Measurements from ENCODE around the gene PKHD1. TPM values are rescaled to one million over a fixed set of nuclear protein-coding genes. Genes with fewer than 3 reads are reported as not detected.

Gene PKHD1
- total and polyA plus RNA-seq, 2 donors (not counting 1 experiment from before 2014, with no cell fraction given), result not detected

DNA sequence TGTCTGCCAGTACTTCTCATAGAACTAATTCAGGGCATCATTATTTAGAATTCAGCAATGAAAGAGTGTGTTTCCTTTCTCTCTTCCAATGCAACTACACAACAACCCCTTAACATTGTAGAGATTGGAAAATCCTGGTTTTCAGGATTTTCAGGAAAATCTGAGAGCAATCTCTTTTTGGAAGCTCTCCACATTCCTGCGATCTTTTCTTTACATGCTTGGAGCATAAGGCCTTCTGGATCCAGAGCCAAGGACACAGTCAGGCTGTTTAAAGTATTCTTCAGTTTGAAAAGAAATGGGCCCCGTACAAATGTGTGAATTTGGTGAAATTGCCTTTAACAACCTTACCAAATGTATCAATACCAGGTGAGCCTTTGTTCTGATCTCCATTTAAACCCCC lies 469.7 kb downstream of the PKHD1 start:
- Histone ChIP-seq H3K9ac (ENCODE audit: low read length) (no peak overlapping the region), H3K4me3 (ENCODE audit: control extremely low read depth in 1 of 5, extremely low read depth in 1 of 5, insufficient read depth in 1 of 5, low read depth in 2 of 5, low read length in 4 of 5) (no peak overlapping the region), H3K4me2 (replicated peaks; ENCODE audit: low read depth, low read length, poor library complexity, severe bottlenecking) (no peak overlapping the region), H3K79me2 (ENCODE audit: control insufficient read depth, insufficient read depth, low read length) (no peaks in the 10 kb centered on the region), H3K4me1 (ENCODE audit: control insufficient read depth in 2 of 2, insufficient read depth in 2 of 2, low read length in 2 of 2) (no peaks in the 10 kb centered on the region), H3K27me3 (replicated peaks in 1 of 4; ENCODE audit: control extremely low read depth in 1 of 4, control insufficient read depth in 3 of 4, insufficient read depth in 4 of 4, low read length in 3 of 4) (no peaks in the 10 kb centered on the region), H4K20me1 (ENCODE audit: control insufficient read depth, insufficient read depth, low read length, poor library complexity, severe bottlenecking) (no peaks in the 10 kb centered on the region), H3K36me3 (replicated peaks in 1 of 2; ENCODE audit: control extremely low read depth in 1 of 2, control insufficient read depth in 1 of 2, extremely low read depth in 1 of 2, insufficient read depth in 2 of 2, low read length in 1 of 2) (no peaks in the 10 kb centered on the region), H3K9me3 (ENCODE audit: control extremely low read depth in 1 of 3, control insufficient read depth in 2 of 3, insufficient read depth in 1 of 3, low read length in 2 of 3) (no peaks in the 10 kb centered on the region), H2AFZ (ENCODE audit: insufficient read depth, low read depth, low read length, poor library complexity, severe bottlenecking) (no peak overlapping the region), H3K27ac (ENCODE audit: low read length in 2 of 2) (no peak overlapping the region)
- WGBS (ENCODE audit: insufficient coverage), result no CpG with 5 or more reads among the region's 2 CpGs
- Mint-ChIP-seq H3K27me3 (no peaks in the 10 kb centered on the region), H3K4me3 (no peak overlapping the region), H3K9me3 (ENCODE audit: insufficient read depth) (no peaks in the 10 kb centered on the region), H3K4me1 (no peaks in the 10 kb centered on the region), H3K27ac (no peak overlapping the region)
- CTCF ChIA-PET, result interaction anchor here (1.7 kb wide), 1 partner anchor 9 kb away, joined by 6 read pairs; no protein-coding TSS in a partner anchor
- no peak for TF ChIP-seq EZH2 (IDR thresholded peaks at IDR 0.05; ENCODE audit: borderline replicate concordance, insufficient read depth, low read depth, low read length, poor library complexity, severe bottlenecking)
- TF ChIP-seq CTCF (IDR thresholded peaks at IDR 0.05), result no peak
- DNase-seq (no peak), ATAC-seq (ENCODE audit: low read depth) (no peak)
- intact Hi-C loops (cut with micrococcal nuclease), result no loop called here
- POLR2A ChIA-PET, result no interaction called here

DNA sequence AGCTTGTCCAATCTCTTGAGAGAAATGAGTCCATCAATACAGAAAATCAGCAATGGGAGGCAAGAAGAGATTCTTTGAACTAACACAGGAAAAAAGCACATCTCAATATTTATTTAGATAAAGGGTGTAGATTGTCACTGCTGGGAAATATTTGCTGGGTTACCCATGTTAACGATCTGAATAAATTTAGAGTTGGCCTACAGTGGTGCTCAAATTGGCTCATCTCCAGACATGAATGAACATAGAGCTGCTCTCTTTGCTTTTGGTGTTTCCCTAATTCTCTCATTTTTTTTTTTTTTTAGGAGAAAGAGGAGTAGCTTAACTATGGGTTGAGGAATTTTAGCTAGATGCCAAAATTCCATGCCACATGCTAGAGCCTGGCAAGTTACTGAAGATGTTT lies 471.2 kb downstream of the PKHD1 start:
- Histone ChIP-seq H3K4me3 (ENCODE audit: control extremely low read depth in 1 of 5, extremely low read depth in 1 of 5, insufficient read depth in 1 of 5, low read depth in 2 of 5, low read length in 4 of 5) (no peak overlapping the region), H3K36me3 (replicated peaks in 1 of 2; ENCODE audit: control extremely low read depth in 1 of 2, control insufficient read depth in 1 of 2, extremely low read depth in 1 of 2, insufficient read depth in 2 of 2, low read length in 1 of 2) (no peaks in the 10 kb centered on the region), H2AFZ (ENCODE audit: insufficient read depth, low read depth, low read length, poor library complexity, severe bottlenecking) (no peak overlapping the region), H4K20me1 (ENCODE audit: control insufficient read depth, insufficient read depth, low read length, poor library complexity, severe bottlenecking) (no peaks in the 10 kb centered on the region), H3K9ac (ENCODE audit: low read length) (no peak overlapping the region), H3K27ac (ENCODE audit: low read length in 2 of 2) (no peak overlapping the region), H3K79me2 (ENCODE audit: control insufficient read depth, insufficient read depth, low read length) (no peaks in the 10 kb centered on the region), H3K4me2 (replicated peaks; ENCODE audit: low read depth, low read length, poor library complexity, severe bottlenecking) (no peak overlapping the region), H3K4me1 (ENCODE audit: control insufficient read depth in 2 of 2, insufficient read depth in 2 of 2, low read length in 2 of 2) (no peaks in the 10 kb centered on the region), H3K27me3 (replicated peaks in 1 of 4; ENCODE audit: control extremely low read depth in 1 of 4, control insufficient read depth in 3 of 4, insufficient read depth in 4 of 4, low read length in 3 of 4) (no peaks in the 10 kb centered on the region), H3K9me3 (ENCODE audit: control extremely low read depth in 1 of 3, control insufficient read depth in 2 of 3, insufficient read depth in 1 of 3, low read length in 2 of 3) (peaks cover 0 to under 1% (median 0%) of the 10 kb centered on the region in 3 donors)
- CTCF ChIA-PET, result interaction anchor here (0.9 kb wide), 1 partner anchor 19 kb away, joined by 3 read pairs; no protein-coding TSS in a partner anchor
- no peak for DNase-seq
- POLR2A ChIA-PET, result no interaction called here
- Mint-ChIP-seq H3K27me3 (no peaks in the 10 kb centered on the region), H3K9me3 (ENCODE audit: insufficient read depth) (no peaks in the 10 kb centered on the region), H3K27ac (no peak overlapping the region), H3K4me1 (no peaks in the 10 kb centered on the region), H3K4me3 (no peak overlapping the region)
- WGBS (ENCODE audit: insufficient coverage), result 100% methylated on average over 1 of the region's 1 CpG
- ATAC-seq (ENCODE audit: low read depth), result no peak
- intact Hi-C loops (cut with micrococcal nuclease), result no loop called here
- TF ChIP-seq CTCF (IDR thresholded peaks at IDR 0.05), result no peak
- no peak for TF ChIP-seq EZH2 (IDR thresholded peaks at IDR 0.05; ENCODE audit: borderline replicate concordance, insufficient read depth, low read depth, low read length, poor library complexity, severe bottlenecking)

Measured in B cell (primary cell).